SK-N-SH (cell line): ENCODE data around the gene LRGUK.

Experiments
- FOXM1 ChIP-seq: IDR thresholded peaks from 2 replicates; pipeline ENCODE4 v1.4.0; 2012; ENCODE audit warnings: low read depth, mild to moderate bottlenecking
- NFIC ChIP-seq: IDR thresholded peaks from 2 replicates; pipeline ENCODE4 v1.4.0; 2012; ENCODE audit warnings: borderline replicate concordance
- POLR2AphosphoS5 ChIP-seq: IDR thresholded peaks from 2 replicates; pipeline ENCODE4 v1.6.1; 2012; ENCODE audit warnings: low read depth, low read length
- USF2 ChIP-seq: fragments of 150-350 bp; IDR thresholded peaks from 2 replicates; pipeline ENCODE4 v1.6.1; 2017; ENCODE audit warnings: antibody characterized with exemption, low read length, low read depth, borderline replicate concordance
- TF ChIP-seq, protein P1 (sequence below): fragments of 200-600 bp; sonication (generic); IDR thresholded peaks from 2 replicates; pipeline ENCODE4 v1.6.1; 2017; ENCODE audit warnings: antibody characterized with exemption, mild to moderate bottlenecking, moderate library complexity

DNA sequence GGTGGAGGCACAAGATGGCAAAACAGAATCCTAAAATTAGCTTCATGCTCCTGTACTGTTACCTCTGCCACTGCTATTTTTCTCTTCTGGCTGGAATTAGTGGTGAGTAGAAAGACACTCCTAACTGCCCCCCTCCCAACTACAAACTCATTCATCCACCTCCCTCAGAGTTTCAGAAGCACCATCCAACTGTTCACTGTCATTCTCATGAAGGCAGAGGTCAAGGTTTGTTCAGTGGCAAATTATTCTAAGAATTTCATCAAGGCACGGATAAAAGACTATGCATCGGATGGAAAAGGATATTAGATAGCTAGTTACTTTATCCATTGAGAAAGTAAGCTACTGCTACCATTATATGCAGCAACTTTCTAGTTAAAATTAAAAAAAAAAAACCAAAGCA is 59.7 kb downstream of the LRGUK start:
- no peak for TF ChIP-seq POLR2AphosphoS5
- TF ChIP-seq FOXM1: no peak
- TF ChIP-seq, protein P1, sequence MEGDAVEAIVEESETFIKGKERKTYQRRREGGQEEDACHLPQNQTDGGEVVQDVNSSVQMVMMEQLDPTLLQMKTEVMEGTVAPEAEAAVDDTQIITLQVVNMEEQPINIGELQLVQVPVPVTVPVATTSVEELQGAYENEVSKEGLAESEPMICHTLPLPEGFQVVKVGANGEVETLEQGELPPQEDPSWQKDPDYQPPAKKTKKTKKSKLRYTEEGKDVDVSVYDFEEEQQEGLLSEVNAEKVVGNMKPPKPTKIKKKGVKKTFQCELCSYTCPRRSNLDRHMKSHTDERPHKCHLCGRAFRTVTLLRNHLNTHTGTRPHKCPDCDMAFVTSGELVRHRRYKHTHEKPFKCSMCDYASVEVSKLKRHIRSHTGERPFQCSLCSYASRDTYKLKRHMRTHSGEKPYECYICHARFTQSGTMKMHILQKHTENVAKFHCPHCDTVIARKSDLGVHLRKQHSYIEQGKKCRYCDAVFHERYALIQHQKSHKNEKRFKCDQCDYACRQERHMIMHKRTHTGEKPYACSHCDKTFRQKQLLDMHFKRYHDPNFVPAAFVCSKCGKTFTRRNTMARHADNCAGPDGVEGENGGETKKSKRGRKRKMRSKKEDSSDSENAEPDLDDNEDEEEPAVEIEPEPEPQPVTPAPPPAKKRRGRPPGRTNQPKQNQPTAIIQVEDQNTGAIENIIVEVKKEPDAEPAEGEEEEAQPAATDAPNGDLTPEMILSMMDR: no peak
- no peak for TF ChIP-seq NFIC
- TF ChIP-seq USF2: no peak
